ENCODE results near the gene TMEM86A.

Gene TMEM86A

DNA sequence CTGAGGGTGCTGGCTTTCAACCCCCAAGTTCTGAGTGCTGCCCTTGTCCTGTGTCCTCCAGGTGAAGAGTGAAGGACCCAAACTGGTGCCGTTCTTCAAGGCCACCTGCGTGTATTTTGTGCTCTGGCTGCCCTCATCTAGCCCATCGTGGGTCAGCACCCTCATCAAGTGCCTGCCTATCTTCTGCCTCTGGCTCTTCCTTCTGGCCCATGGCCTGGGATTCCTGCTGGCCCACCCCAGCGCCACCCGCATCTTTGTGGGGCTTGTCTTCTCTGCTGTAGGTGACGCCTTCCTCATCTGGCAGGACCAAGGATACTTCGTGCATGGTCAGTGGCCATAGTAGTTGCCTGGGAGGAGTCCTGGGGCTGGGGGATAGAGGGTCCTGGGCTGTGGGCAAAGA lies 2.3 kb downstream of the TMEM86A start:
- DNase-seq: no peak

DNA sequence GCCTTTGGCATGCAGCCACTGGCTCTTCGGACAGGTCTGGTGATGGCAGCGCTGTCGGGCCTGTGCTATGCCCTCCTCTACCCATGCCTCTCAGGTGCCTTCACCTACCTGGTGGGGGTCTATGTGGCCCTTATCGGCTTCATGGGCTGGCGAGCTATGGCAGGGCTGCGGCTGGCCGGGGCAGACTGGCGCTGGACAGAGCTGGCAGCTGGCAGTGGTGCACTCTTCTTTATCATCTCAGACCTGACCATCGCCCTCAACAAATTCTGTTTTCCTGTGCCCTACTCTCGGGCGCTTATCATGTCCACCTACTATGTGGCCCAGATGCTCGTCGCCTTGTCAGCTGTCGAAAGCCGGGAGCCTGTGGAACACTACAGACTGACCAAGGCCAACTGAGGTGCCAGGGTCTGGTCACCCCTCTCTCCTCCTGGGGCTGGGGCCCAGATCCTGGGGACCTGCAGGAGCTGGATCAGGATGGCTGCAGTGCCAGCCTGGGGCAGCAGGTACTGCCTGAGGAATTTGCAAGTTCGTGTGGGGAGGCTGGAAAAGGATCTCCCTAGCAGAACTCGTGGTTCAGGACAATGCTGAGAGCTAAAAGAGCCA lies 3.1 kb downstream of the TMEM86A start:
- DNase-seq: no peak

DNA sequence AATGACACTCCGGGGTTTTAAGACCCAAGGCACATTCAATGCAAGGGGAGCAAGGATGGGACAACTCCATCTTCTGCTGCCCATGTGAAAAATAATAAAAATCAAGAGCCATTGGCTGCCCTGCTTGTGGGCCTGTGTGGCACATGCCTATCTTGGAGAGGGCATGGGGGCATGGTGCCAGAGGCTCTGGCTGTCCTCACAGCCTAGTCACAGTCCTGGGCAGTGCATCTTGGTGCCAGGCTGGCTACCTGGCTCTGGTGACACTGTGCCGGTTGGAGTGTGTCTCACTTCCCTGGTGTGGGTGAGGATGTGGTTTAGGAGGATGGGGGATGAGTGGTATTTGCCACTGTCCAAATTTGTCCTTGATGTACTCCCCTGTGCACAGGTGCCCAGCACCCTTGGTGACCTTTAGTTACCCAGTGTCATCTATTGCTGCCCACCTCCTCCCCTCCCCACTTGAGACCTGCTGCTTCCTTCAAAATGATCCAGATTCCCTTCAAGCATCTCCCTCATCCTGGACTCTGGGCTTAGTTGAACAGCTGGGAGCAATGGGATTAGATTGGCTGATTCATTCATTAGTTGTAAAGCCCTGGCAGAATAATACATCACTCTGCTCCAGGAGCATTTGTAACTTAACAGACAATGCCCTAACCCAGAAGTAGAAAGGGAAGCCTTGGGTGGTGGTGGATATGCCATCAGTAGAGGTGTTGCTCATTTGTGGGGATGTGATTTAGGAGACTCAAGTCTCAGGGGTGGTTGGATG lies 4.6 kb downstream of the TMEM86A start:
- peak in 1 of 2 experiments; percentile 62 for DNase-seq

DNA sequence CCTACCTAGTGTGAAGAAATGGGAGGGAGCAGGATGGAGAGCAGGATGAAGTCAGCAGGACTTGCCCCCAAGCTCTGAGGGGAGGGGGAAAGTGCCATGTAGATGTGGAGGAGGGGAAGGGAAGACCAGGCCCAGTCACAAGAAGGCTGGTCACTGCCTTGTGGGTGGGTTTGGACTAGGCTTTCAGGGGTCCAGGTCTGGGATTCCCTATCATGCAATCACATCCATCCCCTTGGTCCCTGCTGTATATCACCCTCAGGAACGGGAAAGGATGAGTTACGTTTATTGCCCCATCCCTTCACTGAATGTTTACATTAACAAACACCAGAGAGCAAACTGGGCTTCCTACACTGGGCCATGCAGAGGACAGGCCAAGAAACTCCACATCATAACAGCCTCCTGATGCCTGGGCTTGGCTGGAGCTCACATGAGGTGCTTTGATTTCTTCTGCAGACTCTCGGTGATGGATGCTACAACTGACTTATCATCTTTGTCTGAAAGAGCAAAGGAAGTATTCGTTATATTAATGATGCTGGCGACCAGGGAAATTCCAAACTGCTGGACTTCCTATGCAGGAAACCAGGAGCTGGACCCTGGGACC lies 5.6 kb downstream of the TMEM86A start:
- no peak for DNase-seq

DNA sequence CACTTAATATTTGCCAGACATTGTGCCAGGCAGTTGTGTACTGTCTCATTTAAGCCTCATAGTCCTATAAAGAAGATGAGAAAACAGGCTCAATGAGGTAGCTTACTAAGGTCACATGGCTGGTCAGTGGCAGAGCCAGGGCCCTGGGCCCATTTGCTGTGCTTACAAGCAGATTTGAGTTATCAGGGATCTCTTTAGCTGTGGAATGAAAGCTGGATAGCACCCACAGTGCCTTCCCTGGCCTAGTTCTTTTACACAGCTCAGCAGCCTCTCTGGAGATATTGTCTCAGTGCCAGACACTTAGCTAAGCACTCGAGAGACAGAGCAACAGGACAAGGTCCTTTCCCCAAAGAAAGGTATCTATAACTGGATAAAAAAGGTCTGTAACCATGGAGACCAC lies 6.1 kb downstream of the TMEM86A start:
- peak; percentile 34 to 38 for DNase-seq

DNA sequence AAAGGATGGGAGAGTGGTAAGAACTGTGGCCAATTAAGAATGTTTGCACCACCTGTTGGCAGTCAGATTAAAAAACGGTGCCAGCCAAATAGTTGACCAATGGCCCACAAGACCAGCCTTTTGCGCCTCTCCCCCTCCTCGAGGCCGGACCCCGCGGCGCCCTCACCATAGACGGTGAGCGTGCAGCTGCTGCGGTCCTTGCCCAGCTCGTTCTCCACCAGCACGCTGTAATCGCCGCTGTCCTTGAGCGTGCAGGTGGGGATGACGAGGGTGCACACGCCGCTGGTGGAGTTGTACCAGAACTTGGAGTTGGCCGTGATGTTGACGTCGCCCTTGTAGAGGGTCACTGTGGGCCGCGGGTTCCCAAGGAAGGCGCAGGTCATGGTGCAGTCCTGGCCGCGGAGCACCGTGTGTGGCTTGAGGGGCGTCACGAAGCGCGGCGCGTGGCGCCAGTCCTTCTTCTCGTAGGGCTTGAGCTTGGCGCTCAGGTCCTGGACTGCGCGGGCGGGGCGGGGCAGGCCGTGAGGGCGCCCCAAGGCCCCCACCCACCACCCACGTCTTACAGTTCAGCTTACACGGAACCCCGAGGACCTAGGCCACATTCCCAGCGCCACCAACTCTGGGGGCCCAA lies 7.2 kb downstream of the TMEM86A start:
- DNase-seq: peak in 1 of 2 experiments; percentile 40

GRCh38 chr11:18706330-18707243 lies 8.0 kb downstream of the TMEM86A start:
- DNase-seq: peak; percentile 74 to 75

GRCh38 chr11:18707811-18708340 lies 9.3 kb downstream of the TMEM86A start:
- DNase-seq: no peak

GRCh38 chr11:18709414-18709813 lies 10.8 kb downstream of the TMEM86A start:
- no peak for DNase-seq

DNA sequence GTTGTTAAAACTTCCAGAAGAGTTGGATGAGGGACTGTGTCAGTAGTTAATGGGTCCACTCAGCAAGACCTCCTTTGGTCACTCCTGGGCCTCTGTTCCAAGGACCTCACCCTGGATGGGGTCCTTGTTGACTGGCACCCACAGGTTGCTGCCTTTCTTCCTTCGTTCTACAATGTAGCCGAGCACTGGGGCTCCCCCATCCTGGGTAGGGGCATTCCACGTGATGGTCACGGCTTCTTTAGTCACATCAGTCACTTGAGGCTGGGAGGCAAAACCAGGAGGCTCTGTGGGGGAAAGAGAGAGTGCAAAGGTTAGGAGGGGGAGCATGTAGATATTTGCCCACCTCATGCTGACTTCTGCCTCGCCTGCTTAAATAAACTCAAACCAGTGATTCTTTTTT lies 12.0 kb downstream of the TMEM86A start:
- no peak for DNase-seq

DNA sequence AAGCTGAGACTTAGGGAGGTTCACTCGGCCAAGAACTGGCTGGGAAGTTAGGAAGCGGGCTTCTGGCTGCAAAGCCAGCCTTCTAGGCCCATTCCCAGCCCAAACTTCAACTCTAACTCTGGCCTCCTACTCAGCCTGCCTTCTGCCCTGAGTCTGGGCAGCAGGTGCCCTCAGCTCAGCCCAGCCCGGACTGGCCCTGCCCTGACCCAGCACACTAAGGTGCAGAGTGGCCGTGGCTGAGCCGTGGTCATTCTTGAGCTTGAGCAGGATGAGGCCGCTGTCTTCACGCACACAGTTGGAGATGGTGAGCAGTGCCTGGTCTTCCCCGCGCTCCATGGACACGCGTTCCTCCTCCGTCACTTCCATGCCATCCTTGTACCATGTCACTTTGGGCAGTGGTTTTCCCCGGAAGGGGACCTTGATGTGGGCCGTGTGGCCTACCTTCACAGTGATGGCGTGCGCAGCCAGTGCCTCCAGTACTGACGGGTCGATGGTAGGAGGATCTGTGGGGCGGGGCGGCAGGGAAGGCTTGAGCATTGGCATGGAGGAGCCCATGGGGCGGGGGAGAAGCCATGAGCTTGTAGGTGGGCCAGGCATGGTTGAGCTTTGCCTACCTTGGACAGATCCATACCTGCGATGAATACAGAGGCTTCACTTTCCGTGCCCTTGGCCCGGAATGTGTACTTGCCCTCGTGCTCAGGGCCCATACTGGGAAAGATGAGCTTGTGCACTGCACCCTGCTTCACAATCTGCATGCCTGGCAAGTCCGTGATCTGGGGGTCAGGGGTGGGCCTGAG lies 15.3 kb downstream of the TMEM86A start:
- DNase-seq: no peak

DNA sequence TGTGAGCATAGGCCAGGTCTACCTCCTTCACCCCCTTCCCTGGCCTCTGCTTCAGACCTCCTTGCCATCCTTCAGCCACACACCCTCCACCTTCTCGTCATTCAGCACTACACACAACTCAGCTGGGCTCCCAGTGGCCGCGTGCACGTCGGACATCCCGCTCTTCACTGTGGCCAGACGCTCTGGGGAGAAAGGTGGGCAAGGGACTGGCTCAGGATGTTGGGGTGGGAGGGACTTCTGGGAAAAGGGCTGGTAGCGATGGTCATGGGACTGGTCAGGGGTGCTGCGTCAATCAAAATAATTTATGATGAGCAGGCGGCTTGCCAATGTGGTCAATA lies 15.8 kb downstream of the TMEM86A start:
- no peak for DNase-seq

- no peak for DNase-seq
These were observed 16.9 kb downstream of the TMEM86A start for GRCh38 chr11:18715476-18715875.

GRCh38 chr11:18720091-18720807 lies 21.7 kb downstream of the TMEM86A start:
- DNase-seq: no peak

DNA sequence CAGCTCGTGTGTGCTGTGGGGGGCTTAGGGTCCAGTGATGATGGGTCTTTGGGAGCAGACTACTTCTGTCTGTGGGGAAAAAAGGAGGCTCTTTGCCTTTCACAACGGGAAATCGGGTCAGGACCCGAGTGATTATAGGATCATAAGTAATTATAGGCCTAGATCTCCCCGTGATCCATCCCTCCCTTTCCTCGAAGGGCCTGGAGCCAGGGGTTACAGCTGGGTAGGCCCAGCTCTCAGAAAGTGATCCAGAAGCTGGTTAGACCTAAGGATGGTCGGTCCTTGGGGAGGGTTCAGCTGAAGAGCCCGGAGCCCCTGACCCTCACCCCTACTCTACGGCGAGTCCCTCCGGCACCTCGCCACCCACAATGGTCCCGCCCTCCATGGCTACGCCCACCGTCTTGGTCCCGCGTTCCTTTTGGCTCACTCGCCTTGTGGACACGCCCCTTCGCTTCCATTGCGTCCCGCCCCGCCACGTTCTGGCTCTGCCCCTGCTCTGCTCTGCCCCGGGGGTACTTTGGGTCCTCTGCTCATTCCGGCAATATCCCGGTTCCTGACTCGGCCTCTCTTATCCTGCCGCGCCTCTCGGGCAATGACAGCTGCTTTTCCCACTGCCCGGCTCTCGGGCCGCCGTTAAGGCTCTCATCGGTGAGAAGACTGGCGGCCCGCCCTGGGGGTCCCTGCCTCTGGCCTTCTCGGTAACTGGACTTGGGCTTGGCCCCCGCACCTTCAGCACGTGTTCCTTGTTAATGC lies 22.4 kb downstream of the TMEM86A start:
- DNase-seq: peak; percentile 19 to 71

GRCh38 chr11:18721561-18722292 lies 23.1 kb downstream of the TMEM86A start:
- peak in 1 of 2 experiments; percentile 23 for DNase-seq

- no peak for DNase-seq
These were observed 23.7 kb downstream of the TMEM86A start for GRCh38 chr11:18722293-18722637.

DNA sequence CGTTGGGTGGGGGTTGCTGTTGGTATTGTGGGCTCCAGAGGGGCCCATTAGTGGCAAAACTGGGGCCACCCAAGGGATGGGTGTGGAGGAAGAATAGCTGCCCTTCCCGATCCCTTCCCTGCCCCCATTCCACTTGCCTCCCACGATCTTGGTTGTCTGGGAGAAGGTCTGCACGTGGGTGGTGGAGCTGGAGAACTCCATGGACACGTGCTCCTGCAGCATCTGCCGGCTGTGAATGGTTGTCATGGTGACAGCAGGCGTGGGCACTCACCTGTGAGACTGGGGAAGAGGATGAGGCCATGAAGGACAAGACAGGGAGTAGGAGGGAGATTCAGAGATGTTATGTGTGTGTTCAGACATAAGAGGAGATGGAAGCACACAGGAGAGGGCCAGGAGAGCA lies 25.4 kb downstream of the TMEM86A start:
- DNase-seq: peak; percentile 8 to 52

- peak; percentile 34 to 69 for DNase-seq
These were observed 27.5 kb downstream of the TMEM86A start, which contains the start of gene IGSF22 for GRCh38 chr11:18726040-18726439. TSS of gene IGSF22 (minus strand) at chr11:18726188. CDS start at chr11:18724236, 1,952 bp downstream.

Measured in NCI-H524 (cell line).